ENCODE results near the gene CACNB4. TPM values are rescaled to one million over a fixed set of nuclear protein-coding genes. Genes with fewer than 3 reads are reported as not detected.

The CACNB4 gene
- total RNA-seq, 1 donor from 2014 or later: 3.7 TPM

DNA sequence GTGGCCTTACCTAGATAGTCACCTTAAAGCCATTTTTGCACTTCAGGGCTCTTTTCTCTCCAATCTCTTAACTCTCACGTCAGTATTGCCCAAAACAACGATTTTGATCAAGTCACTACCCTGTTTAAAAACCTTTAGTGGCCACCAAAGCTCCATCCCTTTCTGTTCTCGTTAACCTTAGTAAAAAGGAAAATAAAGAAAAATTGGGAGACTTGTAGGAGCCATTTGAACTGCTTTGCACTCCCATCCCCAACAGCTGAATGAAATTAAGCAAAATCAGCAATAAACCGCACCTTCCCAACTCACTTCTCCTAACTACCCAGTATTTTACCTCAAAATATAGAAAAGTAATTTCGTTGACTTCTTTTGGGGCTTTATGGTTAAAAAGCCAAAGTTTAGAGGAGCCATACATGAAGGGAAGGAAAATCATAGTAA lies 269.9 kb downstream of the CACNB4 start:
- Histone ChIP-seq H3K4me3 (peak overlapping the region; percentile 96), H3K9me3 (no peaks in the 10 kb centered on the region), H3K4me1 (peaks cover 0 to 13% of the 10 kb centered on the region in 2 donors), H3K36me3 (no peaks in the 10 kb centered on the region), H3K27me3 (no peaks in the 10 kb centered on the region), H3K27ac (peak overlapping the region; percentile 89 to 96)
- TF ChIP-seq, protein P1, sequence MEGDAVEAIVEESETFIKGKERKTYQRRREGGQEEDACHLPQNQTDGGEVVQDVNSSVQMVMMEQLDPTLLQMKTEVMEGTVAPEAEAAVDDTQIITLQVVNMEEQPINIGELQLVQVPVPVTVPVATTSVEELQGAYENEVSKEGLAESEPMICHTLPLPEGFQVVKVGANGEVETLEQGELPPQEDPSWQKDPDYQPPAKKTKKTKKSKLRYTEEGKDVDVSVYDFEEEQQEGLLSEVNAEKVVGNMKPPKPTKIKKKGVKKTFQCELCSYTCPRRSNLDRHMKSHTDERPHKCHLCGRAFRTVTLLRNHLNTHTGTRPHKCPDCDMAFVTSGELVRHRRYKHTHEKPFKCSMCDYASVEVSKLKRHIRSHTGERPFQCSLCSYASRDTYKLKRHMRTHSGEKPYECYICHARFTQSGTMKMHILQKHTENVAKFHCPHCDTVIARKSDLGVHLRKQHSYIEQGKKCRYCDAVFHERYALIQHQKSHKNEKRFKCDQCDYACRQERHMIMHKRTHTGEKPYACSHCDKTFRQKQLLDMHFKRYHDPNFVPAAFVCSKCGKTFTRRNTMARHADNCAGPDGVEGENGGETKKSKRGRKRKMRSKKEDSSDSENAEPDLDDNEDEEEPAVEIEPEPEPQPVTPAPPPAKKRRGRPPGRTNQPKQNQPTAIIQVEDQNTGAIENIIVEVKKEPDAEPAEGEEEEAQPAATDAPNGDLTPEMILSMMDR (IDR thresholded peaks at IDR 0.05): no peak
- intact Hi-C loops (cut with DNase I): loop anchor here (1.0 to 10.0 kb wide), 5 partner anchors 50 to 346 kb away; partner anchors contain the start of gene STAM2
- no peak for DNase-seq (ENCODE audit: low spot score in 2 of 2)

DNA sequence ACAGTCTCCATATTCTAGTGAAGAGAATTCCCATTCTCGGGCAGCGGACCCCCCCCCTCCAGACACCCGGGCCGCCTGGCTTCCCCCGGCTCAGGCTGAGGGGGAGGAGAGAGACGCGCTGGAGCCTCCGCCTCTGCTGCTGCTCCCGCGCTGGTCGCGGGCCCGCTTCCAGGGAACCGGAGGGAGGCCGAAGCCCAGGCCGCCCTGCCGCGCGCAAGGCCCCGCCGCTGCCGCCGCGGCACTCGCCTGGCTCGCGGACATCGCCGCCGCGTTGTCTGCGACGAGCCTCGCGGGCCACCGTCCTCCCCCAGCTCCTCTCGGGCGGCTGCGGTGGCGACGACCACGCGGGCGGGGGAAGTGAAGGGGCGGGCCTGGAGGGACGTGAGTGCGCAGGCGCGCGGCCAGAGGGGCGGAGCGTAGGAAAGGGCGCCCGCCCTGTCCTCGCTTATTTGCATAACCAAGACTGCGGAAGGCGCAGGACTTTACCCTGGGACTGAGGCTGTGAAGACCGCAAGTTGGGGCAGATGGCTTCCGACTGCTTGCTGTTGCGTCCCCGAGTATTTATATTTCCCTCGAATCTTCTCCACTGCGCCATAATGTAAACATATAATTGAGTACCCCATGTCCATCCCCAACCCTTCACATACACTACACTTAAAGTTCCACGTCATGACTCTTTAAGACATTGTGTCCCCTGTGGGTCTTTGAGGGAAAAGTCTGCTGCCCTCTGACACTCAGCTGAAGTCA lies 270.5 kb downstream of the CACNB4 start, which contains the start of gene ARL5A:
Gene ARL5A, minus strand, starts transcription at position 279 of the 747 bp plus-strand sequence. Its CDS starts 245 bp downstream, at position 34.
- no peaks in the 10 kb centered on the region for H3K36me3 ChIP-seq
- intact Hi-C loops (cut with DNase I): loop anchor here (1.0 to 10.0 kb wide), 5 partner anchors 51 to 346 kb away; partner anchors contain the start of gene STAM2
- peak within 1 kb of the TSS; percentile 89 to 96 for H3K27ac ChIP-seq

DNA sequence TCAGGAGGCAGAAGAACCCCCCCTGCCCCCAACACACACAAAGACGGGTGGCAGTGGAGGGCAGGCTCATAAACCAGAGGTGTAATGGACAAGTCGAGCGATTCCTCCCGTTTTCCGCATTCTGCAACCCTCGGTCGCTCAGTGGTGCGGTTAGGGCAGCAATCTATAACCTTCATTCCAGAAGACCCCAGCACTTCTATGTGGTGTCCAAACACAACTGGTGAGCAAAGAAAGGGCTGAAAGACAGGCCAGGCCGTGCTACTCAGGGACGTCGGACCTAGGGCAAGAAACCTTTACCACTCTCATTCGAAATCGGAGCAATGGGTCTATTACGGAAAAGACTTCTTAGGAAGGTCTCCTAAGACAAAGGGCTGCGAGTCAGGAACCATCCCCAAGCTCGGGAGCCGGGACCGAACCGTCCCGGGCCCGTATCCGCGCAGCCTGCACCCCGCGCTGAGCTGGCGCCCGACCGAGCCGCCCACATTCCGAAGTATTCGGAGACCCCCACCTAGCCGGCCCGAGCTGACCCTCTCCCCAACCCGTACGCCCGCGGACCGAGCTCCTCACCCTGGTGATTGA lies 271.2 kb downstream of the CACNB4 start:
- no peaks in the 10 kb centered on the region for H3K27me3 ChIP-seq
- H3K4me1 ChIP-seq: peaks cover 0 to 13% of the 10 kb centered on the region in 2 donors
- no peak for DNase-seq (ENCODE audit: low spot score in 2 of 2)
- TF ChIP-seq, protein P1 (IDR thresholded peaks at IDR 0.05): no peak
- peak overlapping the region; percentile 89 to 96 for H3K27ac ChIP-seq
- intact Hi-C loops (cut with DNase I): loop anchor here (1.0 to 10.0 kb wide), 5 partner anchors 52 to 347 kb away; partner anchors contain the start of gene STAM2
- no peaks in the 10 kb centered on the region for H3K9me3 ChIP-seq
- peak overlapping the region; percentile 96 for H3K4me3 ChIP-seq
- H3K36me3 ChIP-seq: no peaks in the 10 kb centered on the region

More for the DNA sequence above, 270.5 kb downstream of the CACNB4 start, which contains the start of gene ARL5A:
- Histone ChIP-seq H3K4me3 (peak within 1 kb of the TSS; percentile 96), H3K4me1 (peaks cover 0 to 13% of the 10 kb centered on the region in 2 donors), H3K9me3 (no peaks in the 10 kb centered on the region), H3K27me3 (no peaks in the 10 kb centered on the region)
- DNase-seq (ENCODE audit: low spot score in 2 of 2): peak; percentile 79 to 98
- TF ChIP-seq, protein P1 (IDR thresholded peaks at IDR 0.05): no peak

DNA sequence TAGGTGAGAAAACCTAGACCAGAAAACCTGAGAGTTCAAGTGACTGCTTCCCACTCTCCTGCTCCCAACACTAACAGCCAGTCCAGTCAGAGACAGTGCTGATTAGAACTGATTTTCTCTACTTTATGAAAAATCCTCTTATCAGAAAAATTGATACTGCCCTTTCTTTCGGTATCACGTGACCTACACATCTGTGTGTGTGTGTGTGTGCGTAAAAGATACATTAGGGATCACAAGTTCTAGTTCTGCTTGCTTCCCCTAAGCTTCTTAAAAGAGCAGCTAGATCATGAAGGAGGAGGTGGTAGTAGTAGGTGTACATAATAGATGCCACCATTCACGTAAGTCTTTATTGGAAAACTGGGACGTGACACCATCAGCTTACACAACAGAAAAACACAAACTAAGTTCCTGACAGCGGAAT lies 272.1 kb downstream of the CACNB4 start:
- H3K36me3 ChIP-seq: no peaks in the 10 kb centered on the region
- DNase-seq (ENCODE audit: low spot score in 2 of 2): no peak

DNA sequence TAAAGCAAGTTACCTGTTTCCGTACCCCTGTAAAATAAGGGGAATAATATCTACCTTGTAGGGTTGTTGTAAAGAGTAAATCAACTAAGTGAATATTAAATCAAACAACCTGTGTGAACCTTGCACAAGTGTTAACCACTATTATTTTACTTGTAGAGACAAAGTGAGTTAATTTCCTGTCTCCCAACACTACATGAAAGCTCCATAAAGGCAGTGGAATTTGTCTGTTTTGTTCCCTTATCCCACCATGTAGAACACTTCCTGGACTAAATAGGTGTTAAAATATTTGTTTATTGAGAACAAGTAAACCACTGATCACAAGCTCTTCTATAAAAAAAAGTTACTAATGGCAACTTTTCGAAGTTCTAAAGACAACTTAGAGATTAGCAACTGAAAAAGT lies 274.0 kb downstream of the CACNB4 start:
- no peak for DNase-seq (ENCODE audit: low spot score in 2 of 2)
- Histone ChIP-seq H3K27ac (peak overlapping the region; percentile 54 to 96), H3K4me1 (peaks cover 0 to 13% of the 10 kb centered on the region in 2 donors), H3K9me3 (no peaks in the 10 kb centered on the region), H3K36me3 (no peaks in the 10 kb centered on the region), H3K4me3 (no peak overlapping the region), H3K27me3 (no peaks in the 10 kb centered on the region)
- intact Hi-C loops (cut with DNase I): loop anchor here (5.0 to 10.0 kb wide), 2 partner anchors 177 to 350 kb away; partner anchors contain the start of gene STAM2
- TF ChIP-seq, protein P1 (IDR thresholded peaks at IDR 0.05): no peak

More for the DNA sequence above, 272.1 kb downstream of the CACNB4 start:
- H3K27me3 ChIP-seq: no peaks in the 10 kb centered on the region
- peak overlapping the region; percentile 89 to 96 for H3K27ac ChIP-seq
- TF ChIP-seq, protein P1 (IDR thresholded peaks at IDR 0.05): no peak
- intact Hi-C loops (cut with DNase I): loop anchor here (5.0 to 10.0 kb wide), 2 partner anchors 176 to 348 kb away; partner anchors contain the start of gene STAM2
- H3K9me3 ChIP-seq: no peaks in the 10 kb centered on the region
- H3K4me3 ChIP-seq: peak overlapping the region; percentile 96
- H3K4me1 ChIP-seq: peaks cover 0 to 13% of the 10 kb centered on the region in 2 donors
